ENCODE results near the gene ZNF777. TPM values are rescaled to one million over a fixed set of nuclear protein-coding genes. Genes with fewer than 3 reads are reported as not detected.

Gene ZNF777
- total and polyA plus RNA-seq, 2 donors (not counting 1 experiment from before 2014, with no cell fraction given) = 4.1 to 4.9 TPM

- H4K20me1 ChIP-seq (ENCODE audit: control insufficient read depth, extremely low read depth, insufficient read depth, low read length) = no peaks in the 10 kb centered on the region
- H2AFZ ChIP-seq (ENCODE audit: low read length) = no peak overlapping the region
- no peaks in the 10 kb centered on the region for H3K27me3 ChIP-seq (ENCODE audit: control insufficient read depth, insufficient read depth, low read length)
- H3K4me1 ChIP-seq (ENCODE audit: control insufficient read depth, extremely low read depth, insufficient read depth, low read length) = no peaks in the 10 kb centered on the region
- H3K9me3 ChIP-seq (ENCODE audit: control insufficient read depth, insufficient read depth, low read depth, low read length) = no peaks in the 10 kb centered on the region
- no peak overlapping the region for H3K4me3 ChIP-seq (replicated peaks in 1 of 4; ENCODE audit: control extremely low read depth in 1 of 4, insufficient read depth in 1 of 4, low read depth in 3 of 4, low read length in 4 of 4)
- H3K4me2 ChIP-seq (ENCODE audit: extremely low read depth, insufficient read depth, low read length) = no peak overlapping the region
- peaks cover 10% of the 10 kb centered on the region for H3K79me2 ChIP-seq (ENCODE audit: control insufficient read depth, insufficient read depth, low read length)
- H3K27ac ChIP-seq (ENCODE audit: insufficient read depth, low read length) = no peak overlapping the region
- no peak for DNase-seq (ENCODE audit: low read depth in 2 of 2)
- H3K36me3 ChIP-seq (ENCODE audit: control insufficient read depth, insufficient read depth, low read length) = no peaks in the 10 kb centered on the region
- no peak overlapping the region for H3K9ac ChIP-seq (ENCODE audit: insufficient read depth, low read length)
- no peak for TF ChIP-seq CTCF (conservative IDR thresholded peaks at IDR 0.05 in 1 of 2, IDR thresholded peaks at IDR 0.05 in 1 of 2; ENCODE audit: low read depth in 1 of 2, low read length in 2 of 2)
Observed at GRCh38 chr7:149463500-149464161, 2.8 kb upstream of the ZNF777 start.

GRCh38 chr7:149462101-149462520, 1.2 kb upstream of the ZNF777 start:
- DNase-seq (ENCODE audit: low read depth in 2 of 2) = no peak
- no peak overlapping the region for H3K4me3 ChIP-seq (replicated peaks in 1 of 4; ENCODE audit: control extremely low read depth in 1 of 4, insufficient read depth in 1 of 4, low read depth in 3 of 4, low read length in 4 of 4)
- peaks cover 23% of the 10 kb centered on the region for H3K79me2 ChIP-seq (ENCODE audit: control insufficient read depth, insufficient read depth, low read length)
- no peaks in the 10 kb centered on the region for H3K27me3 ChIP-seq (ENCODE audit: control insufficient read depth, insufficient read depth, low read length)
- no peak overlapping the region for H3K9ac ChIP-seq (ENCODE audit: insufficient read depth, low read length)
- H3K27ac ChIP-seq (ENCODE audit: insufficient read depth, low read length) = no peak overlapping the region
- no peaks in the 10 kb centered on the region for H4K20me1 ChIP-seq (ENCODE audit: control insufficient read depth, extremely low read depth, insufficient read depth, low read length)
- H3K4me2 ChIP-seq (ENCODE audit: extremely low read depth, insufficient read depth, low read length) = no peak overlapping the region
- no peak overlapping the region for H2AFZ ChIP-seq (ENCODE audit: low read length)
- no peaks in the 10 kb centered on the region for H3K36me3 ChIP-seq (ENCODE audit: control insufficient read depth, insufficient read depth, low read length)
- no peaks in the 10 kb centered on the region for H3K4me1 ChIP-seq (ENCODE audit: control insufficient read depth, extremely low read depth, insufficient read depth, low read length)
- H3K9me3 ChIP-seq (ENCODE audit: control insufficient read depth, insufficient read depth, low read depth, low read length) = no peaks in the 10 kb centered on the region
- no peak for TF ChIP-seq CTCF (conservative IDR thresholded peaks at IDR 0.05 in 1 of 2, IDR thresholded peaks at IDR 0.05 in 1 of 2; ENCODE audit: low read depth in 1 of 2, low read length in 2 of 2)
- no peak for TF ChIP-seq EZH2 (IDR thresholded peaks at IDR 0.05; ENCODE audit: low read length, missing control alignments)

- peak overlapping the region; percentile 57 for H3K9ac ChIP-seq (ENCODE audit: insufficient read depth, low read length)
- H3K4me3 ChIP-seq (replicated peaks in 1 of 4; ENCODE audit: control extremely low read depth in 1 of 4, insufficient read depth in 1 of 4, low read depth in 3 of 4, low read length in 4 of 4) = peak overlapping the region; percentile 9 to 62 (median 46)
- H3K27ac ChIP-seq (ENCODE audit: insufficient read depth, low read length) = no peak overlapping the region
- H3K4me2 ChIP-seq (ENCODE audit: extremely low read depth, insufficient read depth, low read length) = peak overlapping the region; percentile 84
- peaks cover 4% of the 10 kb centered on the region for H3K36me3 ChIP-seq (ENCODE audit: control insufficient read depth, insufficient read depth, low read length)
- H3K4me1 ChIP-seq (ENCODE audit: control insufficient read depth, extremely low read depth, insufficient read depth, low read length) = no peaks in the 10 kb centered on the region
- H2AFZ ChIP-seq (ENCODE audit: low read length) = no peak overlapping the region
- H3K27me3 ChIP-seq (ENCODE audit: control insufficient read depth, insufficient read depth, low read length) = no peaks in the 10 kb centered on the region
- DNase-seq (ENCODE audit: low read depth in 2 of 2) = peak in 1 of 2 donors; percentile 25
- no peaks in the 10 kb centered on the region for H3K9me3 ChIP-seq (ENCODE audit: control insufficient read depth, insufficient read depth, low read depth, low read length)
- H3K79me2 ChIP-seq (ENCODE audit: control insufficient read depth, insufficient read depth, low read length) = peaks cover 33% of the 10 kb centered on the region
- H4K20me1 ChIP-seq (ENCODE audit: control insufficient read depth, extremely low read depth, insufficient read depth, low read length) = no peaks in the 10 kb centered on the region
- TF ChIP-seq EZH2 (IDR thresholded peaks at IDR 0.05; ENCODE audit: low read length, missing control alignments) (no peak), CTCF (conservative IDR thresholded peaks at IDR 0.05 in 1 of 2, IDR thresholded peaks at IDR 0.05 in 1 of 2; ENCODE audit: low read depth in 1 of 2, low read length in 2 of 2) (no peak)
Observed at GRCh38 chr7:149459540-149460452, 1.1 kb downstream of the ZNF777 start.

Measured in fibroblast of lung (primary cell).